GM08714 (cell line): ENCODE results near the gene TUBA8.
A peak's percentile ranks its signal among the peaks of the same experiment; 100 is the strongest.
"Not testable (repeated sequence)": the region's sequence is repeated elsewhere in the genome, so short reads cannot be mapped to it uniquely, and the experiment has no call there.

ENCODE experiments used
- H3K4me3 ChIP-seq: fragments of 200-500 bp; sonication (Bioruptor generic); 2 replicates; pipeline ENCODE4 v1.5.1; 2014; ENCODE audit warnings: mild to moderate bottlenecking, low read length, inconsistent platforms
- ZNF274 ChIP-seq: IDR thresholded peaks from 2 replicates; pipeline ENCODE4 v1.6.1; 2012; ENCODE audit warnings: mild to moderate bottlenecking, low read depth, low read length

The TUBA8 gene

GRCh38 chr22:18152519-18152918, 41.9 kb downstream of the TUBA8 start:
- H3K4me3 ChIP-seq, result peak overlapping the region; percentile 74
- TF ChIP-seq ZNF274, result no peak

GRCh38 chr22:18154821-18155390, 44.3 kb downstream of the TUBA8 start:
- no peak overlapping the region for H3K4me3 ChIP-seq
- TF ChIP-seq ZNF274, result no peak

GRCh38 chr22:18155546-18155945, 44.9 kb downstream of the TUBA8 start:
- H3K4me3 ChIP-seq, result not testable (repeated sequence)

GRCh38 chr22:18156878-18157713, 46.5 kb downstream of the TUBA8 start:
- H3K4me3 ChIP-seq, result no peak overlapping the region
- no peak for TF ChIP-seq ZNF274

- TF ChIP-seq ZNF274, result no peak
Observed at GRCh38 chr22:18157714-18158028, 47.1 kb downstream of the TUBA8 start.

GRCh38 chr22:18160641-18161040, 50.0 kb downstream of the TUBA8 start:
- not testable (repeated sequence) for H3K4me3 ChIP-seq

More at GRCh38 chr22:18157714-18158028, 47.1 kb downstream of the TUBA8 start:
- no peak overlapping the region for H3K4me3 ChIP-seq

- not testable (repeated sequence) for H3K4me3 ChIP-seq
Observed at GRCh38 chr22:18163843-18164242, 53.2 kb downstream of the TUBA8 start.

- H3K4me3 ChIP-seq, result not testable (repeated sequence)
Observed at GRCh38 chr22:18164584-18164983, 54.0 kb downstream of the TUBA8 start.

- not testable (repeated sequence) for H3K4me3 ChIP-seq
Observed at GRCh38 chr22:18165356-18165755, 54.7 kb downstream of the TUBA8 start.

GRCh38 chr22:18170284-18170683, 59.7 kb downstream of the TUBA8 start:
- H3K4me3 ChIP-seq, result not testable (repeated sequence)

- not testable (repeated sequence) for H3K4me3 ChIP-seq
Observed at GRCh38 chr22:18172203-18172602, 61.6 kb downstream of the TUBA8 start.

- H3K4me3 ChIP-seq, result not testable (repeated sequence)
Observed at GRCh38 chr22:18172776-18173175, 62.2 kb downstream of the TUBA8 start.

- H3K4me3 ChIP-seq, result not testable (repeated sequence)
Observed at GRCh38 chr22:18173441-18173840, 62.8 kb downstream of the TUBA8 start.
